ENCODE measurements around the gene MAP4K4. TPM values are rescaled to one million over a fixed set of nuclear protein-coding genes. Genes with fewer than 3 reads are reported as not detected.

The MAP4K4 gene
- total RNA-seq, 3 donors from 2014 or later = 30.7 to 36.9 (median 34.7) TPM

GRCh38 chr2:101723371-101724124, 26.0 kb downstream of the MAP4K4 start:
- no peak overlapping the region for H3K4me3 Mint-ChIP-seq
- H3K4me1 Mint-ChIP-seq (ENCODE audit: low read depth) = peaks cover 93% of the 10 kb centered on the region
- DNase-seq (no peak), ATAC-seq (no peak)
- no peaks in the 10 kb centered on the region for H3K27me3 Mint-ChIP-seq (ENCODE audit: low read depth)
- peaks cover 11% of the 10 kb centered on the region for H3K36me3 Mint-ChIP-seq (ENCODE audit: insufficient read depth)
- H3K9me3 Mint-ChIP-seq = peaks cover 12% of the 10 kb centered on the region

GRCh38 chr2:101724125-101724474, 26.6 kb downstream of the MAP4K4 start:
- Mint-ChIP-seq H3K9me3 (peaks cover 12% of the 10 kb centered on the region), H3K4me1 (ENCODE audit: low read depth) (peaks cover 92% of the 10 kb centered on the region), H3K36me3 (ENCODE audit: insufficient read depth) (peaks cover 11% of the 10 kb centered on the region), H3K27me3 (ENCODE audit: low read depth) (no peaks in the 10 kb centered on the region), H3K4me3 (no peak overlapping the region)
- no peak for ATAC-seq
- no peak for DNase-seq

GRCh38 chr2:101725038-101725437, 27.5 kb downstream of the MAP4K4 start:
- peaks cover 9% of the 10 kb centered on the region for H3K9me3 Mint-ChIP-seq
- H3K4me3 Mint-ChIP-seq = no peak overlapping the region
- DNase-seq = no peak
- no peaks in the 10 kb centered on the region for H3K27me3 Mint-ChIP-seq (ENCODE audit: low read depth)
- peak; percentile 22 to 29 for ATAC-seq
- H3K4me1 Mint-ChIP-seq (ENCODE audit: low read depth) = peaks cover 92% of the 10 kb centered on the region
- peaks cover 8% of the 10 kb centered on the region for H3K36me3 Mint-ChIP-seq (ENCODE audit: insufficient read depth)

- no peak overlapping the region for H3K4me3 Mint-ChIP-seq
- no peak for DNase-seq
- H3K4me1 Mint-ChIP-seq (ENCODE audit: low read depth) = peaks cover 94% of the 10 kb centered on the region
Observed at GRCh38 chr2:101725515-101726192, 28.1 kb downstream of the MAP4K4 start.

DNA sequence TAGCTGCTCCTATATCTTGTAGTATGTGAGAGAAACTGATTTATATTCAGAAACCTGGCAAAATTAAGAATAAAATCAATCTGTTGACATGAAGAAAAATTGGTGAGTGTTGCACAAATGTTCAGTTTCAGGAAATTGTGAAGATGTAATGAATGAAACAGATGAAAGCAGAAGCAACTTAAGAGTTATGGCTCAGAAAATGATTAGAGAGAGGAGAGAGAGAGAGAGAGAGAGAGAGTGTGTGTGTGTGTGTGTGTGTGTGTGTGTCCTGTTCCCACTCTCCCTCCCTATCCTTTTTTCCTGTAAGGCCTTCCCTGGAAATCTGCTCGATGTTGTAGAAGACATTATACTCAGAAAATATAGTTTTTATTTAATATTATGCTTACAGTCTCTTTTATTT, 31.4 kb downstream of the MAP4K4 start:
- DNase-seq = no peak
- Mint-ChIP-seq H3K9me3 (no peaks in the 10 kb centered on the region), H3K27me3 (ENCODE audit: low read depth) (no peaks in the 10 kb centered on the region), H3K36me3 (ENCODE audit: insufficient read depth) (peaks cover 4% of the 10 kb centered on the region), H3K4me1 (ENCODE audit: low read depth) (peaks cover 85% of the 10 kb centered on the region), H3K4me3 (peak overlapping the region; percentile 0)
- no peak for ATAC-seq

More at GRCh38 chr2:101725515-101726192, 28.1 kb downstream of the MAP4K4 start:
- Mint-ChIP-seq H3K9me3 (peaks cover 9% of the 10 kb centered on the region), H3K27me3 (ENCODE audit: low read depth) (no peaks in the 10 kb centered on the region), H3K36me3 (ENCODE audit: insufficient read depth) (peaks cover 8% of the 10 kb centered on the region)
- no peak for ATAC-seq

DNA sequence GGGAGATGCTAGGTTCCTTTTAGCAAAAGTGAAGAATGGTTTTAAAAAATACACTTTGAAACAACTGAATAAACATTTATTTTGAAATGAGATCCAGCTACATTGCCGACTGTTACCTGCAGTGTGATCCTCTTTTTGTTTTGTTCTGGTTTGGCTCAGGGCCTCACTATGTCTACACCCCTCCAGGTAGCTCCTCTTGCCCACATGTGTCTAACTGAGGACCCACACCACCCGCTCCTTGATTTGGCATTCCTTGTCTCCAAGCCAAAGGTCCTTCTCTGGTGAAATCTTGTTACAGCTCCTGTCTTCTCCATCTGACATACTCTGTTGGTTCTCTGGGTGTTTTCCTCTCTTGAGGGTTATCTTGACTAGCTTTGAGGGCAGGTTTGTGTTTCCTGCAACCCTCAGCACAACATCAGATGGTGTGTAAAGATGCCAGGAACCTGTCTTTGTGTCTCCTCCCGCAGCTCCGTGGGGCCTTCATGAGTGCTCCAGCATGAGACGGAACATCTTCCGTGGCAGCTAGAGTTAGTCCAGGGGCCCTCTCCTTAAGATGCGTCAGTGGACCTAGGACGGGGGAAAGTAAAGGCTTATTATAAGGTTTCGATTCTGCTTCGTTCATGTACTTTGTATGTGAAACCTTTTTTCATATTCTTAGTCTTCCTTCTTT, 32.1 kb downstream of the MAP4K4 start:
- Mint-ChIP-seq H3K36me3 (ENCODE audit: insufficient read depth) (peaks cover 4% of the 10 kb centered on the region), H3K4me3 (peak overlapping the region; percentile 62), H3K4me1 (ENCODE audit: low read depth) (peaks cover 84% of the 10 kb centered on the region), H3K27me3 (ENCODE audit: low read depth) (no peaks in the 10 kb centered on the region), H3K9me3 (no peaks in the 10 kb centered on the region)
- peak; percentile 55 to 64 for ATAC-seq
- DNase-seq = peak; percentile 16

- H3K4me3 Mint-ChIP-seq = no peak overlapping the region
- peaks cover 84% of the 10 kb centered on the region for H3K4me1 Mint-ChIP-seq (ENCODE audit: low read depth)
- no peak for ATAC-seq
- H3K9me3 Mint-ChIP-seq = no peaks in the 10 kb centered on the region
- no peaks in the 10 kb centered on the region for H3K27me3 Mint-ChIP-seq (ENCODE audit: low read depth)
- DNase-seq = no peak
- H3K36me3 Mint-ChIP-seq (ENCODE audit: insufficient read depth) = peaks cover under 1% of the 10 kb centered on the region
Observed at GRCh38 chr2:101731221-101732054, 33.9 kb downstream of the MAP4K4 start.

DNA sequence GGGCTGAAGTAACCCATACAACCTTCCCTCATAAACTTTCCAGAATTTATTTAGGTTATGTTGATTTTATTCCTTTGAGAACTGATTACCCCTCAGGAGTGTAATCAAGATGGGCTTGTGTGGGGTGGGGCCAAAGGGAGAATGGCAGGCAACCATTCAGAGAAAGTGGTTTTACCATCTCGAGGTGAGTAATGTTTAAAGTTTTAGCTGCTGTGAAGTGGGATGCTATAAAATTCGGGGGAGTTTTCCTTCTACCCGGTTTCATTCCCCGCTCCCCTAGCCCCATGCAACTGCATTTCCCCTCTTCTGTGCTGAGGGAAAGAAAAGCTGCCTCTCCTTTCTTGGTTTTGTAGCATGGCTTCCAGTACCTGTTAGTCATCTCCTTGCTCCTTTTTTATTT, 34.7 kb downstream of the MAP4K4 start:
- Mint-ChIP-seq H3K9me3 (no peaks in the 10 kb centered on the region), H3K4me1 (ENCODE audit: low read depth) (peaks cover 87% of the 10 kb centered on the region), H3K27me3 (ENCODE audit: low read depth) (no peaks in the 10 kb centered on the region), H3K36me3 (ENCODE audit: insufficient read depth) (no peaks in the 10 kb centered on the region), H3K4me3 (no peak overlapping the region)
- ATAC-seq (peak; percentile 26 to 31), DNase-seq (no peak)

DNA sequence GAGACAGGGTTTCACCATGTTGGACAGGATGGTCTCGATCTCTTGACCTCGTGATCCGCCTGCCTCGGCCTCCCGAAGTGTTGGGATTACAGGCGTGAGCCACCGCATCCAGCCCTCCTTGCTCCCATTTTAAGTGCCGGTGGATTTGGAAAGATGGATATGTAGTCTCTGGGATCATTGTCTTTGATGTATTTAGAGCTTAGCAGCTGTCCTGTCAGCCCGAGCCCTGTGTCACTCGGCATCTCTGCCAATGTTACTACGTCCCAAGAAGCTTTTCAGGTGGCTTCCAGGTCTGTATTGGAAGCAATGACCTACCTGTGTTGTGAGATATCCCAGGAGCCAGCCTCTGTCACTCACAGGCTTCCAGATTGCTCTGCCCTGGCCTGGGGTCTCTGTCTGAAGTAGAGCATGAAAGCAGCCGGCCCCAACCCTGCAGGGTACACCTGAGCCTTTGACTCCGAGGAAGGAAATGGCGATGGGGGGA, 35.3 kb downstream of the MAP4K4 start:
- Mint-ChIP-seq H3K27me3 (ENCODE audit: low read depth) (no peaks in the 10 kb centered on the region), H3K36me3 (ENCODE audit: insufficient read depth) (no peaks in the 10 kb centered on the region), H3K4me1 (ENCODE audit: low read depth) (peaks cover 86% of the 10 kb centered on the region), H3K4me3 (no peak overlapping the region), H3K9me3 (no peaks in the 10 kb centered on the region)
- ATAC-seq (no peak), DNase-seq (no peak)

DNA sequence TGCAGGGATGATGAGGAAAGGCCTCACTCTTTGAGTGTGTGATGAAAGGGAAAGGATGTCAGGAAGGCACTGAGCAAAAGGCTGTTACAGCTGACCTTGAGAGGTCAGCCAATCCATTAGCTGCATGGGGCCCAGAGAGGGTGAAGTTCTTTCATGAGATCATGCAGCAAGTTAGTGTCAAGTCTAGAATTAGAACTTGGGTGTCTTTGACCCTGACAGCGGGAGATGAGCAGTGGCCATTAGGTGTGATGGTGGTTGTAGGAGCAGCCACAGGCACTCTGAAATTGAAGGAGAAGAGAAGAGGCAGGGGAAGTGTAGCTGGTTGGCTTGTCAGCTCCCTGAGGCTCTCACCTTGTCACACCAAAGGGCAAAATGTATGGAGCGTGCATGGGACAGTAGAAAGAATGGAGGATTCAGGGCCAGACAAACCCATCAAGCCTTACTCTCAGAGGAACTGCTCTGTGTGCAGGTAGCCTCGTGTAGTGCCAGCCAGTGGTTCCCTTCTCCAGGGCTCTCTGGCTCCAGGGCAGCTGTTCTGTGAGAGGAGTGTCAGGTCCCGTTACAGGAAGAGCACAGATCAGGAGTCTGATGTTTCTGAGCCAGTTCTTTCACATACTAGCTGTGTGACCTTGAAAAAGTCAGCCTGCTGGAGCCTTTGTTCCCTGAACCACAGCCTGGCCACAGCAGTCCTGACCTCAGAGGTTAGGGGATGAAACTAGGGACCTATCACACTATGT, 35.9 kb downstream of the MAP4K4 start:
- no peaks in the 10 kb centered on the region for H3K9me3 Mint-ChIP-seq
- H3K4me1 Mint-ChIP-seq (ENCODE audit: low read depth) = peaks cover 86% of the 10 kb centered on the region
- no peak overlapping the region for H3K4me3 Mint-ChIP-seq

GRCh38 chr2:101734505-101735165, 37.1 kb downstream of the MAP4K4 start:
- no peak for DNase-seq
- H3K4me3 Mint-ChIP-seq = no peak overlapping the region
- no peaks in the 10 kb centered on the region for H3K9me3 Mint-ChIP-seq
- H3K36me3 Mint-ChIP-seq (ENCODE audit: insufficient read depth) = no peaks in the 10 kb centered on the region
- H3K4me1 Mint-ChIP-seq (ENCODE audit: low read depth) = peaks cover 85% of the 10 kb centered on the region
- no peak for ATAC-seq
- H3K27me3 Mint-ChIP-seq (ENCODE audit: low read depth) = no peaks in the 10 kb centered on the region

More for the DNA sequence above, 35.9 kb downstream of the MAP4K4 start:
- ATAC-seq = no peak
- DNase-seq = no peak
- Mint-ChIP-seq H3K36me3 (ENCODE audit: insufficient read depth) (no peaks in the 10 kb centered on the region), H3K27me3 (ENCODE audit: low read depth) (no peaks in the 10 kb centered on the region)

DNA sequence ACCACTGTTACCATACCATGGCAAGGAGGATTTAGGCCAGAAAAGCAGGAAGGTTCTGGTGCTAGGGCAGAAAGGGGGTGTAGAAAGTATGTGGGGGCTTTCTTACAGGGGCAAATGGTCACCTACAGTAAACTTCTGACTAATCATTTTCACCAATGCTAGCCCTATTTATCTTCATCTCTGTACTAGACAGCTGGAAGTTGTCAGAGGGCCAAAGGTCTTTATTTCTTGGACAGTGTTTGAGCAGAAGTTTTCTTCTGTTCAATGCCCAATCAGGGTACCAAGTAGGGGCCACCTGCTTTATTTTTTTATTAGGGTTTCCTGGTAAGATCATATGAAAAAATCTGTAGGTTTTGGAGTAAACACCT, 37.6 kb downstream of the MAP4K4 start:
- peaks cover 82% of the 10 kb centered on the region for H3K4me1 Mint-ChIP-seq (ENCODE audit: low read depth)
- no peaks in the 10 kb centered on the region for H3K27me3 Mint-ChIP-seq (ENCODE audit: low read depth)
- no peaks in the 10 kb centered on the region for H3K9me3 Mint-ChIP-seq
- ATAC-seq (no peak), DNase-seq (no peak)
- peaks cover 2% of the 10 kb centered on the region for H3K36me3 Mint-ChIP-seq (ENCODE audit: insufficient read depth)
- H3K4me3 Mint-ChIP-seq = no peak overlapping the region

- H3K4me1 Mint-ChIP-seq (ENCODE audit: low read depth) = peaks cover 82% of the 10 kb centered on the region
- no peaks in the 10 kb centered on the region for H3K27me3 Mint-ChIP-seq (ENCODE audit: low read depth)
- no peaks in the 10 kb centered on the region for H3K9me3 Mint-ChIP-seq
- peaks cover 2% of the 10 kb centered on the region for H3K36me3 Mint-ChIP-seq (ENCODE audit: insufficient read depth)
- ATAC-seq (no peak), DNase-seq (no peak)
- H3K4me3 Mint-ChIP-seq = no peak overlapping the region
Observed at GRCh38 chr2:101736233-101736632, 38.7 kb downstream of the MAP4K4 start.
